M059J (cell line): ENCODE data around the gene ZNF430. TPM values are rescaled to one million over a fixed set of nuclear protein-coding genes. Genes with fewer than 3 reads are reported as not detected.

Source experiments
- total RNA-seq: library from RNA; depleted of rRNA; stranded (reverse); fragments of >200 nt; shearing (Covaris generic); gene quantifications from 2 replicates; pipeline ENCODE4 v1.2.3, GENCODE V29; 2014; rRNA removed

Gene ZNF430
- total RNA-seq, 1 experiment from 2014 or later = 21.6 TPM

Other genes starting within 250 kb of the ZNF430 start
- 0.69 and 1.6 TPM in 2 replicates for gene ZNF66, start 244.4 kb upstream of the ZNF430 start, total RNA-seq
- gene ZNF85, start 97.4 kb upstream of the ZNF430 start, total RNA-seq = 21.0 and 21.9 TPM in 2 replicates
- gene ZNF714, start 61.5 kb downstream of the ZNF430 start, total RNA-seq = 18.4 and 25.1 TPM in 2 replicates
- gene ZNF431, start 121.4 kb downstream of the ZNF430 start, total RNA-seq = 5.6 and 7.2 TPM in 2 replicates